ENCODE results near the gene ABHD17C.

The ABHD17C gene

GRCh38 chr15:80764535-80764934, 69.4 kb downstream of the ABHD17C start:
- Histone ChIP-seq H3K4me1 (ENCODE audit: control insufficient read depth in 1 of 2, insufficient read depth in 1 of 2, low read depth in 1 of 2, low read length in 1 of 2) (no peaks in the 10 kb centered on the region), H3K27me3 (no peaks in the 10 kb centered on the region), H3K9me3 (no peaks in the 10 kb centered on the region), H3K36me3 (no peaks in the 10 kb centered on the region), H3K4me3 (ENCODE audit: low read depth in 1 of 2, low read length in 1 of 2) (no peak overlapping the region), H3K27ac (no peak overlapping the region)
- TF ChIP-seq, protein P1, sequence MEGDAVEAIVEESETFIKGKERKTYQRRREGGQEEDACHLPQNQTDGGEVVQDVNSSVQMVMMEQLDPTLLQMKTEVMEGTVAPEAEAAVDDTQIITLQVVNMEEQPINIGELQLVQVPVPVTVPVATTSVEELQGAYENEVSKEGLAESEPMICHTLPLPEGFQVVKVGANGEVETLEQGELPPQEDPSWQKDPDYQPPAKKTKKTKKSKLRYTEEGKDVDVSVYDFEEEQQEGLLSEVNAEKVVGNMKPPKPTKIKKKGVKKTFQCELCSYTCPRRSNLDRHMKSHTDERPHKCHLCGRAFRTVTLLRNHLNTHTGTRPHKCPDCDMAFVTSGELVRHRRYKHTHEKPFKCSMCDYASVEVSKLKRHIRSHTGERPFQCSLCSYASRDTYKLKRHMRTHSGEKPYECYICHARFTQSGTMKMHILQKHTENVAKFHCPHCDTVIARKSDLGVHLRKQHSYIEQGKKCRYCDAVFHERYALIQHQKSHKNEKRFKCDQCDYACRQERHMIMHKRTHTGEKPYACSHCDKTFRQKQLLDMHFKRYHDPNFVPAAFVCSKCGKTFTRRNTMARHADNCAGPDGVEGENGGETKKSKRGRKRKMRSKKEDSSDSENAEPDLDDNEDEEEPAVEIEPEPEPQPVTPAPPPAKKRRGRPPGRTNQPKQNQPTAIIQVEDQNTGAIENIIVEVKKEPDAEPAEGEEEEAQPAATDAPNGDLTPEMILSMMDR (IDR thresholded peaks at IDR 0.05): no peak

GRCh38 chr15:80766275-80766674, 71.2 kb downstream of the ABHD17C start:
- no peaks in the 10 kb centered on the region for H3K4me1 ChIP-seq (ENCODE audit: control insufficient read depth in 1 of 2, insufficient read depth in 1 of 2, low read depth in 1 of 2, low read length in 1 of 2)
- no peaks in the 10 kb centered on the region for H3K9me3 ChIP-seq
- H3K27ac ChIP-seq: no peak overlapping the region
- no peaks in the 10 kb centered on the region for H3K36me3 ChIP-seq
- TF ChIP-seq, protein P1 (IDR thresholded peaks at IDR 0.05): no peak
- H3K4me3 ChIP-seq (ENCODE audit: low read depth in 1 of 2, low read length in 1 of 2): no peak overlapping the region
- H3K27me3 ChIP-seq: no peaks in the 10 kb centered on the region

DNA sequence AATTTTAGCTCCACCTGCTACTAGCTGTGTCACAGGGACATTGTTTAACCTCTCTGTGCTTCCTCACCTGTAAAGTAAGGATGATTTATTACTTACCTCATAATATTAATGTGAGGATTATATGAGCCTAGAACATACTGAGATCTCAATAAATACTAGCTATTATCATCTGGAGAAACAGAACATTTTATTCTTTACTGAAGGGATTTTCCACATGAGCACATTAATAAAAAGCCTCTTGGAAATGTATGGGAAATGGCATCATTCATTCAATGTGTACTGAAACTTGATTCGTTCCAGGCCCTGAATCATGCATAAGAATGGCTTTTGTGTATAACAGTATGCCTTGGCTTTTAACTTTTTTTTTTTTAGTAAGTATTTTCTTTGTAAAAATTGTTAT, 73.0 kb downstream of the ABHD17C start:
- H3K4me3 ChIP-seq (ENCODE audit: low read depth in 1 of 2, low read length in 1 of 2): no peak overlapping the region
- no peak overlapping the region for H3K27ac ChIP-seq
- H3K4me1 ChIP-seq (ENCODE audit: control insufficient read depth in 1 of 2, insufficient read depth in 1 of 2, low read depth in 1 of 2, low read length in 1 of 2): no peaks in the 10 kb centered on the region
- H3K9me3 ChIP-seq: no peaks in the 10 kb centered on the region
- H3K36me3 ChIP-seq: no peaks in the 10 kb centered on the region
- TF ChIP-seq, protein P1 (IDR thresholded peaks at IDR 0.05): no peak
- H3K27me3 ChIP-seq: peaks cover under 1% of the 10 kb centered on the region

- no peaks in the 10 kb centered on the region for H3K36me3 ChIP-seq
- H3K4me1 ChIP-seq (ENCODE audit: control insufficient read depth in 1 of 2, insufficient read depth in 1 of 2, low read depth in 1 of 2, low read length in 1 of 2): no peaks in the 10 kb centered on the region
- no peak overlapping the region for H3K4me3 ChIP-seq (ENCODE audit: low read depth in 1 of 2, low read length in 1 of 2)
- TF ChIP-seq, protein P1 (IDR thresholded peaks at IDR 0.05): no peak
- no peak overlapping the region for H3K27ac ChIP-seq
- no peaks in the 10 kb centered on the region for H3K9me3 ChIP-seq
- H3K27me3 ChIP-seq: peaks cover 8% of the 10 kb centered on the region
These were observed 74.2 kb downstream of the ABHD17C start for GRCh38 chr15:80769153-80769828.

- no peaks in the 10 kb centered on the region for H3K4me1 ChIP-seq (ENCODE audit: control insufficient read depth in 1 of 2, insufficient read depth in 1 of 2, low read depth in 1 of 2, low read length in 1 of 2)
- TF ChIP-seq, protein P1 (IDR thresholded peaks at IDR 0.05): no peak
- H3K27ac ChIP-seq: no peak overlapping the region
- no peaks in the 10 kb centered on the region for H3K9me3 ChIP-seq
- H3K4me3 ChIP-seq (ENCODE audit: low read depth in 1 of 2, low read length in 1 of 2): no peak overlapping the region
- peaks cover 8% of the 10 kb centered on the region for H3K27me3 ChIP-seq
- no peaks in the 10 kb centered on the region for H3K36me3 ChIP-seq
These were observed 75.0 kb downstream of the ABHD17C start for GRCh38 chr15:80769829-80770705.

Measured in neutrophil (primary cell).